Measurements from ENCODE around the gene CEP95.

GRCh38 chr17:64504769-64505339, 1.9 kb upstream of the CEP95 start:
- TF ChIP-seq ZNF704 (tag by site-specific recombination; IDR thresholded peaks at IDR 0.05) (no peak), ZNF558 (tag by site-specific recombination; IDR thresholded peaks at IDR 0.05) (no peak), HOXA7 (CRISPR knock-in tag; IDR thresholded peaks at IDR 0.05; ENCODE audit: borderline replicate concordance) (no peak), ZNF398 (tag by site-specific recombination; IDR thresholded peaks at IDR 0.05) (no peak), ZNF274 (IDR thresholded peaks at IDR 0.05; ENCODE audit: low read length) (no peak), ZNF274 (tag by site-specific recombination; IDR thresholded peaks at IDR 0.05; ENCODE audit: borderline replicate concordance) (no peak), ZNF449 (tag by site-specific recombination; IDR thresholded peaks at IDR 0.05) (no peak), ZNF664 (tag by site-specific recombination; IDR thresholded peaks at IDR 0.05) (no peak)
- TF ChIP-seq, protein P1, sequence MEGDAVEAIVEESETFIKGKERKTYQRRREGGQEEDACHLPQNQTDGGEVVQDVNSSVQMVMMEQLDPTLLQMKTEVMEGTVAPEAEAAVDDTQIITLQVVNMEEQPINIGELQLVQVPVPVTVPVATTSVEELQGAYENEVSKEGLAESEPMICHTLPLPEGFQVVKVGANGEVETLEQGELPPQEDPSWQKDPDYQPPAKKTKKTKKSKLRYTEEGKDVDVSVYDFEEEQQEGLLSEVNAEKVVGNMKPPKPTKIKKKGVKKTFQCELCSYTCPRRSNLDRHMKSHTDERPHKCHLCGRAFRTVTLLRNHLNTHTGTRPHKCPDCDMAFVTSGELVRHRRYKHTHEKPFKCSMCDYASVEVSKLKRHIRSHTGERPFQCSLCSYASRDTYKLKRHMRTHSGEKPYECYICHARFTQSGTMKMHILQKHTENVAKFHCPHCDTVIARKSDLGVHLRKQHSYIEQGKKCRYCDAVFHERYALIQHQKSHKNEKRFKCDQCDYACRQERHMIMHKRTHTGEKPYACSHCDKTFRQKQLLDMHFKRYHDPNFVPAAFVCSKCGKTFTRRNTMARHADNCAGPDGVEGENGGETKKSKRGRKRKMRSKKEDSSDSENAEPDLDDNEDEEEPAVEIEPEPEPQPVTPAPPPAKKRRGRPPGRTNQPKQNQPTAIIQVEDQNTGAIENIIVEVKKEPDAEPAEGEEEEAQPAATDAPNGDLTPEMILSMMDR (tag by site-specific recombination; IDR thresholded peaks at IDR 0.05), result no peak
- TF ChIP-seq, protein P2, sequence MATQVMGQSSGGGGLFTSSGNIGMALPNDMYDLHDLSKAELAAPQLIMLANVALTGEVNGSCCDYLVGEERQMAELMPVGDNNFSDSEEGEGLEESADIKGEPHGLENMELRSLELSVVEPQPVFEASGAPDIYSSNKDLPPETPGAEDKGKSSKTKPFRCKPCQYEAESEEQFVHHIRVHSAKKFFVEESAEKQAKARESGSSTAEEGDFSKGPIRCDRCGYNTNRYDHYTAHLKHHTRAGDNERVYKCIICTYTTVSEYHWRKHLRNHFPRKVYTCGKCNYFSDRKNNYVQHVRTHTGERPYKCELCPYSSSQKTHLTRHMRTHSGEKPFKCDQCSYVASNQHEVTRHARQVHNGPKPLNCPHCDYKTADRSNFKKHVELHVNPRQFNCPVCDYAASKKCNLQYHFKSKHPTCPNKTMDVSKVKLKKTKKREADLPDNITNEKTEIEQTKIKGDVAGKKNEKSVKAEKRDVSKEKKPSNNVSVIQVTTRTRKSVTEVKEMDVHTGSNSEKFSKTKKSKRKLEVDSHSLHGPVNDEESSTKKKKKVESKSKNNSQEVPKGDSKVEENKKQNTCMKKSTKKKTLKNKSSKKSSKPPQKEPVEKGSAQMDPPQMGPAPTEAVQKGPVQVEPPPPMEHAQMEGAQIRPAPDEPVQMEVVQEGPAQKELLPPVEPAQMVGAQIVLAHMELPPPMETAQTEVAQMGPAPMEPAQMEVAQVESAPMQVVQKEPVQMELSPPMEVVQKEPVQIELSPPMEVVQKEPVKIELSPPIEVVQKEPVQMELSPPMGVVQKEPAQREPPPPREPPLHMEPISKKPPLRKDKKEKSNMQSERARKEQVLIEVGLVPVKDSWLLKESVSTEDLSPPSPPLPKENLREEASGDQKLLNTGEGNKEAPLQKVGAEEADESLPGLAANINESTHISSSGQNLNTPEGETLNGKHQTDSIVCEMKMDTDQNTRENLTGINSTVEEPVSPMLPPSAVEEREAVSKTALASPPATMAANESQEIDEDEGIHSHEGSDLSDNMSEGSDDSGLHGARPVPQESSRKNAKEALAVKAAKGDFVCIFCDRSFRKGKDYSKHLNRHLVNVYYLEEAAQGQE (tag by site-specific recombination; IDR thresholded peaks at IDR 0.05), result no peak
